Activated CD4-positive, CD25-positive, alpha-beta regulatory T cell treated with anti-CD3 and anti-CD28 coated beads, Interleukin-2, amount 50 U/mL, for 24 hours (primary cell): ENCODE results near the gene GIGYF2.
"Not testable (repeated sequence)": the region's sequence is repeated elsewhere in the genome, so short reads cannot be mapped to it uniquely, and the experiment has no call there.

ENCODE experiments used
- ATAC-seq, 2 donors: fragments of 150-1000 bp; cut with Tn5 transposase; one replicate each; pipeline ENCODE4 v1.10.0; 2021; ENCODE audit warnings: mild to moderate bottlenecking in 1 of 2, moderate library complexity in 1 of 2

The GIGYF2 gene

GRCh38 chr2:232817756-232818155, 120.6 kb downstream of the GIGYF2 start:
- no peak for ATAC-seq

- ATAC-seq = no peak
Measured at GRCh38 chr2:232829988-232830387, 132.9 kb downstream of the GIGYF2 start.

- no peak for ATAC-seq
Measured at GRCh38 chr2:232831496-232831895, 134.4 kb downstream of the GIGYF2 start.

DNA sequence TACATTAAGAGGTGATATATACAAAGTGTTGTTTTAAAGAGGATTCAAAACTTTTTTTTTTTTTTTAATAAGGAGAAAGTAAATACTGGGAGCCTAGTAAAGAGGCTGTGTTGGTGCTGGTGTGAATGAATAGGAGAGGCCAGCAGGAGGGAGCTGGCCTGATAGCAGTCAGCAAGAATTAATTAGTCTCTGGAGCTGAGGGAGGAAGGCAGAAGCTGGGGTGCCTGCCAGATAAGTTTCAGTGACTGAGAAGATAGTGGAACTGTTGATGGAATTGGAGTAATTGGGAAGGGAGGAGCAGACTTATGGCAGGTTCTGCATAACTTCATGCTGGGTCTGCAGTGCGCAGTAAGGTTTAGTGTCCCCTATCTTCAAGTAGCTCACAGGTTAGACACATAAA, 136.7 kb downstream of the GIGYF2 start:
- ATAC-seq = no peak

DNA sequence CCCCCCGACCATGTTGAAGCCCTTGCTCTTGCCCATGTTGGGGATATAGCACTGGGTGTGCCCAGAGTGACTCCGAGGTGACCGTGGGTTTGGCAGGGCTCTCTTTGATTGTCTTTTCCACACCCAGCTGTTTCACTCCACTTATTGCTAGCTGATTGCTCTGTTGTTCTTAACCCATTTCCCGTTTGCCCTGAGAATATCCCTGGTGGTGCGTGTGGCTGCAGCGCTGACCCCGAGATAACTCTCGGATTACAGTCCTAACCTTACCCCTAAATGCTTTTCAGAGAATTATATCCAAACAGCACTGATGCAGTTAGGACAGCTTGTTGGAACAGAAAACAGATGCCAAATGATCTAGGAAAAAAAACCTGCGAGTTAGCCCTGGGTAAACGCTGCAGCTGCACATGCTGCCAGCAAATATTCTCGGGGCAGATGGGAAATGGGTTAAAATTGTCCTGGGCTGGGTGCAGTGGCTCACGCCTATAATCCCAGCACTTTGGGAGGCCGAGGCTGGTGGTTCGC, 138.6 kb downstream of the GIGYF2 start:
- ATAC-seq = no peak

- ATAC-seq = no peak
Measured at GRCh38 chr2:232836934-232837333, 139.8 kb downstream of the GIGYF2 start.

DNA sequence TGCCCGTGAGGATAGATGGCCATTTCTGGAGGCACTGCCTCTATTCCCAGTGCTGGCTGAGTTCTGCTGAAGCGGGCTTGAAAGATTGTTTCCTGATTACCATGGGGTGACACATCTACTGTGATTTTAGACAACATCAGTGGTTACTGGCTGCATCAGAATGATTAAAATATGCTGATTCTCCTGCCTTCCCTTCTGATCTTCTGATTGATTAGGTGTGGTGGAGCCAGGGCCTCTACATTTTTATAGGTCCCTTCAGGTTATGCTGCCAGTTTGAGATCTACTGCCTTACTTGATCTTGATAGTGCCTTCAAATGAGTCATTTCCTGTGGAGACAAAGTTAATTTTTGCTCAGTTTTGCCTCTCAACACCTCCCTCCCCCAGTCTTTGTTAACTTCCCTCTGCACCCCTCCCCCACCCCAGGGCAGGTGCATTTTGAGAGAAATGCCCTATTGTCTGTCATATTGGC, 141.3 kb downstream of the GIGYF2 start:
- peak; percentile 91 to 94 for ATAC-seq

DNA sequence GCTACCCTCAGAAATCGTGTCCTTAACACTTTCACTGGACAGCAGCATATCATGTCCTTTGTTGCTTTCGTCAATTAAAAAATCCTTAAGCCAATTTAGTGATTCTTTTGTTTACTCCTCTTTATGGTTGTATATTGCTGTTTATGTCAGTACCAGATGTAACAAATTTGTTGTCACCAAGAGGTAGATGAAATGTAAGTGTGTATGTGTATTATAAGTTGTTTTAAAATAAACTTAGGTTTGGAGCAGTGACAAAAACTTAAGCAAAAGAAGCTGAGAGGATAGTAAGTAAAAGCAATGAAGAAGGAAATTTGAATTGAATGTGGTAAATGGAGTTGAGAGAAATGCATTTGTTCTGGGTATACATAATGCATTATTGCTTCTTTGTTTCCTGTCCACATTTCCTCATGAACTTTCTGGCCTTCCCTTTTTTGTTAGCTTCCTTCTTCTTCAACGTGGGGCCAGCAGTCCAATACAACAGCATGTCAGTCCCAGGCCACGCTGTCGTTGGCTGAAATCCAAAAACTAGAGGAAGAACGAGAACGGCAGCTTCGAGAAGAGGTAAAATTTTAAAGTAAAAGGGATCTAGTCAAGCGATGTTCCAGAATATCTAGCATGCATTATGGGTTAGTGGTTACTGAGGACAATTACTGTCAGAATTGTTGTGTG, 142.4 kb downstream of the GIGYF2 start:
- ATAC-seq = no peak

GRCh38 chr2:232842689-232843088, 145.6 kb downstream of the GIGYF2 start:
- ATAC-seq = no peak

DNA sequence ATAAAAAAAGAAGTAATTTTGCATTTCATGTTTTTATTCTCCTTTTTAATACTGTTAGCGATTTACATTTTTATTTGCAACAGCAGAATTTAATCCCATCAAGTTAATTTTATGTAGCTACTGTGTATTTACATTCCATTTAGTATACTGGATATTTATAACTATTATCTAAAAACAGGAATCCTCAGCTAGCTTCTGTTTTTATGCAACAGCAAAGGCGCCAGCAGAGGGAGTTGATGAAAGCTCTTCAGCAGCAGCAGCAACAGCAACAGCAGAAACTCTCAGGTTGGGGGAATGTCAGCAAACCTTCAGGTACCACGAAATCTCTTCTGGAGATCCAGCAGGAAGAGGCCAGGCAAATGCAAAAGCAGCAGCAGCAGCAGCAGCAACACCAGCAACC, 146.7 kb downstream of the GIGYF2 start:
- no peak for ATAC-seq

DNA sequence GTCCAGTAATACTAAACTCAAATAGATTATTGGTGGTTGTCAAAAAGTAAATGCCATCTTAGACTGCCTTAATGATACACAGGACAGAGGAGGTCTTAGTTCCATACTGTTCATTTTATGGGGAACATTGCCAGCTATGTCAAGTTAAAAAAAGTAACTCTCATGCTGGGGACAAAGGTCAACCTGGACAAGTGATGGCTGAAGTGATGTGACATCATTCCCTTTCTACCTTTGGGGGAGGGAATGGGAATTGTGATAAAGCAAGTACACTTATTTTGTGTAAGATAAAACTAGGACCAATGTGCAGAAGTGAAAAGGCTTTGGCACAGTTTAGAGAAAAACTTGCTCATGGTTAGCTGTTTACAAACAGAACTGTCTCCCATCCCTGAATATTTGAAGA, 148.9 kb downstream of the GIGYF2 start:
- ATAC-seq = no peak

GRCh38 chr2:232850039-232850438, 152.9 kb downstream of the GIGYF2 start:
- no peak for ATAC-seq

DNA sequence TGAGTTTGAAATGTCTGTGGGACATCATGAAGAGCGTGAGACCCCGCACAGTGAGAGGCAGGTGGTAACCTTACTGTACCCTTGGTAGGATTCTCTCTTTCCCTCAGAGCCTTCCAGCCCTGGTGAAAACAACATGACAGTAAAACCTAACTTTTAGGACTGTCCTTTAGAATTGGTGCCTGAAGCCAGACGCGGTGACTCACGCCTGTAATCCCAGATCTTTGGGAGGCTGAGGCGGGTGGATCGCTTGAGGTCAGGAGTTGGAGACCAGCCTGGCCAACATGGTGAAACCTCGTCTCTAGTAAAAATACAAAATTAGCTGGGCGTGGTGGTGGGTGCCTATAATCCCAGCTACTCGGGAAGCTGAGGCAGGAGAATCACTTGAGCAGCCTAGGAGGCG, 154.9 kb downstream of the GIGYF2 start:
- ATAC-seq = not testable (repeated sequence)

DNA sequence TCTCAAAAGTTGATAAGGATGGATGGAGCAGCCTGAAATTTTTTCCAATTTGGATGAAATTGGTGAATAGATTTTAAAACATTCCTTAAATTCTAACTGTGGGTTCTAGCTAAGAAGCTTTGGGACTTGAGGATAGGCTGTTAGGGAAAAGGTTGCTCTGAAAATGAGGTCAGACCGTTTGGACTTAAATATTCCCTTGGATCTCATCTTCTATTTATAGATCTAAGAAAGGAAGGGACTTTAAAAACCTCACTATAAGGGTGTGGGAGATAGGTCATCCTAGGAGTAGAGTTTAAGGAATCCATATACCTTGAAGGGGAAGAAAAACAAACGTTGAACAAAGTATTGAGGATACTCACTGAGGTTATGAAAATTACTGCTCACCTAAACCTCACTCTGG, 155.5 kb downstream of the GIGYF2 start:
- no peak for ATAC-seq

DNA sequence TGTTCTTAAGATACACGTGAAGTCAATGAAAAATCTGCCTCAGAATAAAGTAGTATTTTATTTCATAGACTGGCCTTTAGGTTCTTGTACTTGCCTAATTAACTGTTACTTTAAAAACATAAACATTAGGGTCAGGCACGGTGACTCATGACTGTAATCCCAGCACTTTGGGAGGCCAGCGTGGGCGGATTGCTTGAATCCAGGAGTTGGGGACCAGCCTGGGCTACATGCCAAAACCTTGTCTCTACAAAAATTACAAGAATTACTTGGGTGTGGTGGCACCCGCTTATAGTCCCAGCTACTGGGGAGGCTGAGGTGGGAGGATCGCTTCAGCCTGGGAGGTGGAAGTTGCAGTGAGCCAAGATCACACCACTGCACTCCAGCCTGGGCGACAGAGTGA, 157.0 kb downstream of the GIGYF2 start:
- no peak for ATAC-seq

- no peak for ATAC-seq
Measured at GRCh38 chr2:232857158-232857563, 160.0 kb downstream of the GIGYF2 start.

DNA sequence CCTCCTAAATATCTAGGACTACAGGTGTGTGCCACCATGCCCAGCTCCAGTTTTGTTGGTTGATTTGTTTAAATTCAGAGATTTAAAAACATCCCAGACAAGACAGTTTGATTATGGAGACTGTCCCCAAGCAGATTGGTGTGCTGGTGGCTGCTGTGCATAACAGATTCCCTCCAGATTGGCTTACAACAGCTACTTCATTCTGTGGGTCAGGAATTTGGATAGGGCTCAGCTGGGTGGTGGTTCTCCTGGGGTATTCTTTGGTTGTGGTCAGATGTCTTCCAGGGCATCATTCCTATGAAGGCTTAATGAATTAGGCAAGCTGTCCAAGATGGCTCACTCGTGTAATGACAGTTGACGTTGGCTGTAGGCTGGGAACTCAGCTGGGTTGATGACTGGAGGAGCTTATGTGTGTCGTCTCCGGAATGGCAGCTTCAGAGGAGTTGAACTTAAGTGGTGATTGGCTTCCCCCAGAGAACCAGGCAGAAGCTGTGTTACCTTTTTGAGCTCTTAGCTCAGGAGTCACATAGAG, 162.3 kb downstream of the GIGYF2 start:
- ATAC-seq = no peak

GRCh38 chr2:232860593-232861241, 163.6 kb downstream of the GIGYF2 start:
- no peak for ATAC-seq

- ATAC-seq = no peak
Measured at GRCh38 chr2:232861353-232861752, 164.2 kb downstream of the GIGYF2 start.

- no peak for ATAC-seq
Measured at GRCh38 chr2:232863996-232864395, 166.9 kb downstream of the GIGYF2 start.

- no peak for ATAC-seq
Measured at GRCh38 chr2:232865165-232865564, 168.0 kb downstream of the GIGYF2 start.

DNA sequence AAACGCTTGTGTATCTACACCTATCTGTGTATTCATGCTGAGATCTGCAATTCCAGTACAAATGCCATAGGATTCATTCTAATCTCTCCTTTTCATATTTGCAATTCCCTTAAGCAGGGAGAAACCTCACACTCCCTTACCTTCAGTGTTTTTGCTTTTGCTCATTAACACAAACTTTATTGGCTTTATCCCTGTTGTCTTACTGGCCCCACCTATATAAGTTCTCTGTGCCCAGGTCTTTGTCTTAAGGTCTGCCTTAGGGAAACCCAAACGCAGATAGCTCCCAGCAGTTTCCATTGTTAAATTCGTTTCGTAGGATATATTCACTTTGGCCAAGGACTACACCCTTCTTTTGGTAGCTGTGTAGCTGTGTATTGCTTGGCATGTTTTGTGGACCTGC, 169.0 kb downstream of the GIGYF2 start:
- ATAC-seq = no peak

DNA sequence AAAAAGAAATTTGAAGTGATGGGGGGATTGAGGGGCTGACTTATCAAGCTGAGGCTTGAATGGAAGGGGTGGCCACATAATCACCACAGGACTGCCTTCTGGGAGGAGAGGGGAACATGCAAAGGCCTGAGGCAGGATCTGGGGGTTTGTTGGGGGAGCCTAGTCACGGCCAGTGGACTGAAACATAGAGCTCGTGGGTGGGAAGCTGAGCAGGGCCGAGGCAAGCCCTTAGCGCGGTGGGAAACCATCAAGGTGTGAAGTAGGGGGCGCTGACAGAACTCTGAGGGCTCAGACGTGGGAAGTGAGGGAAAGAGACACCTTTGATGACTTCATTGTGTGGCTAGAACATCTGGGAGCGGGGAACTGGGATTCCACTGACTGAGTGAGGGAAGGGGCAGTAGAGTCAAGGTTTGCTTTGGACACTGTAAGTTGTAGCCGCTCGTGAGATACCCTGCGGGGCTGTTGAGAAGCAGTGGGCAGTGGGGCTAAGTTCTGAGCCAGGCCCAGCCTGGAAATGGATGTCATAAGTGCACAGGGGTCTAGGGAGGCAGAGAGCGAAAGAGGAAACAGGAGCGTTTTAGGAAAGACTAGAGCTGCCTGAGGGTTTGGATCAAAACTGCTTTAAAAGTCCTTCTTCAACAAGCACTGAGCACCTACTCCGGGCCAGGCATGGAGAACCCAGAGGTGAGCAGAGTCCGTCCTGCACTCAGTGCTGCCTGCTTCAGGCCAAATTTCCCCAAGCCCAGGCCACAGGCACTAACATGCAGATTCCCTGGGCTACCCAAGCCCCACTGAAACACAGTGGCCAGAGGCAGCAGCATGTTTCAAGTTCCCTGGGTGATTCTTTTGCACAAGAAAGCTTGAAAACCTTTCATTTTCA, 172.2 kb downstream of the GIGYF2 start:
- ATAC-seq = no peak
